Keratinocyte (primary cell): ENCODE results near the gene SLIT3. TPM values are rescaled to one million over a fixed set of nuclear protein-coding genes. Genes with fewer than 3 reads are reported as not detected.

Experiments
- DNase-seq: peaks from one replicate; pipeline ENCODE4 v3.0.0-alpha.2; 2011; ENCODE audit warnings: low read depth, missing footprints, low spot score
- FAIRE-seq: peaks from 2 replicates; lab custom pipeline; 2011; peaks lifted over from hg19 to GRCh38; lab: Jason Lieb, UNC
- H2AFZ ChIP-seq: 2 replicates; pipeline ENCODE4 v1.6.0; 2012; ENCODE audit warnings: low read length, control low read depth, inconsistent platforms; ENCODE audit not compliant: control insufficient read depth
- H3K27ac ChIP-seq: 2 replicates; pipeline ENCODE4 v1.5.1; 2011; ENCODE audit warnings: low read length; ENCODE audit not compliant: control insufficient read depth, insufficient read depth
- H3K27me3 ChIP-seq: 3 replicates; pipeline ENCODE4 v1.6.0; 2011; ENCODE audit warnings: low read length; ENCODE audit not compliant: control insufficient read depth, insufficient read depth; ENCODE audit errors: extremely low read depth
- H3K36me3 ChIP-seq, 2 experiments: 2 replicates in 1 of 2; 3 replicates in 1 of 2; pipeline ENCODE4 v1.5.1; 2011; ENCODE audit warnings: low read length in 2 of 2, mild to moderate bottlenecking in 1 of 2; ENCODE audit not compliant: control insufficient read depth in 2 of 2, insufficient read depth in 2 of 2; ENCODE audit errors: extremely low read depth in 1 of 2
- H3K4me1 ChIP-seq: 3 replicates; pipeline ENCODE4 v1.5.1; 2011; ENCODE audit warnings: low read length; ENCODE audit not compliant: control insufficient read depth, insufficient read depth; ENCODE audit errors: extremely low read depth
- H3K4me2 ChIP-seq: 3 replicates; pipeline ENCODE4 v1.6.0; 2011; ENCODE audit warnings: low read depth, low read length; ENCODE audit not compliant: control insufficient read depth, insufficient read depth; ENCODE audit errors: extremely low read depth
- H3K4me3 ChIP-seq, 3 experiments: fragments of 200-600 bp in 1 of 3; sonication (generic) in 1 of 3; 2 replicates in 2 of 3; 3 replicates in 1 of 3; pipeline ENCODE4 v1.5.1; 2011 to 2016; ENCODE audit warnings: low read length in 3 of 3, mild to moderate bottlenecking in 3 of 3, control low read depth in 2 of 3, inconsistent platforms in 1 of 3, low read depth in 1 of 3, mixed read lengths in 1 of 3, mixed run types in 1 of 3, moderate library complexity in 1 of 3; ENCODE audit not compliant: control insufficient read depth in 2 of 3, insufficient read depth in 2 of 3; ENCODE audit errors: extremely low read depth in 1 of 3
- H3K79me2 ChIP-seq: 2 replicates; pipeline ENCODE4 v1.6.0; 2012; ENCODE audit warnings: low read length; ENCODE audit not compliant: control insufficient read depth, insufficient read depth
- H3K9ac ChIP-seq: 3 replicates; pipeline ENCODE4 v1.6.0; 2011; ENCODE audit warnings: low read length; ENCODE audit not compliant: control insufficient read depth, insufficient read depth; ENCODE audit errors: extremely low read depth
- H3K9me1 ChIP-seq: 3 replicates; pipeline ENCODE4 v1.6.0; 2011; ENCODE audit warnings: low read length; ENCODE audit not compliant: control insufficient read depth, insufficient read depth; ENCODE audit errors: extremely low read depth
- H3K9me3 ChIP-seq: 2 replicates; pipeline ENCODE4 v1.5.1; 2012; ENCODE audit warnings: low read depth, low read length; ENCODE audit not compliant: control insufficient read depth
- H4K20me1 ChIP-seq: 3 replicates; pipeline ENCODE4 v1.6.0; 2011; ENCODE audit warnings: low read length; ENCODE audit not compliant: control insufficient read depth, insufficient read depth; ENCODE audit errors: extremely low read depth
- CTCF ChIP-seq, 3 experiments: IDR thresholded peaks in 1 of 3; conservative IDR thresholded peaks in 1 of 3; optimal IDR thresholded peaks in 1 of 3; 2 replicates in 2 of 3; 3 replicates in 1 of 3; pipeline versions ENCODE3 to v1.5.1; 2011; ENCODE audit warnings: low read length in 3 of 3, mild to moderate bottlenecking in 3 of 3, moderate library complexity in 2 of 3, control low read depth in 1 of 3, inconsistent platforms in 1 of 3; ENCODE audit not compliant: insufficient read depth in 2 of 3; ENCODE audit errors: extremely low read depth in 1 of 3
- EZH2 ChIP-seq: IDR thresholded peaks from one replicate; pipeline ENCODE4 v1.6.1; 2012; ENCODE audit warnings: inconsistent platforms, mild to moderate bottlenecking, low read length, moderate library complexity
- dilution Hi-C: fragments of 300-500 bp; cut with MboI; formaldehyde crosslinking; loops from one replicate; pipeline ENCODE4 v1.7.0; 2020; ENCODE audit warnings: low sequenced_read_pairs; ENCODE audit not compliant: extremely low pct_ligation_motif_present
- polyA plus RNA-seq, 5 experiments: library from polyadenylated mRNA; depleted of rRNA in 3 of 5; stranded (reverse) in 3 of 5; stranded (forward) in 1 of 5; unstranded in 1 of 5; fragments of >200 nt; gene quantifications; 1 replicate in 1 of 5; 2 replicates in 3 of 5; 3 replicates in 1 of 5; pipeline versions ENCODE4 v1.2.1 to v1.2.3, GENCODE V29; 2011 to 2012; ENCODE audit warnings: missing spikeins in 2 of 5, low read depth in 1 of 5, low replicate concordance in 1 of 5

Gene SLIT3
- polyA plus RNA-seq, 1 donor (not counting 4 experiments of a cell fraction or from before 2014, with no cell fraction given) = 2.4 TPM

DNA sequence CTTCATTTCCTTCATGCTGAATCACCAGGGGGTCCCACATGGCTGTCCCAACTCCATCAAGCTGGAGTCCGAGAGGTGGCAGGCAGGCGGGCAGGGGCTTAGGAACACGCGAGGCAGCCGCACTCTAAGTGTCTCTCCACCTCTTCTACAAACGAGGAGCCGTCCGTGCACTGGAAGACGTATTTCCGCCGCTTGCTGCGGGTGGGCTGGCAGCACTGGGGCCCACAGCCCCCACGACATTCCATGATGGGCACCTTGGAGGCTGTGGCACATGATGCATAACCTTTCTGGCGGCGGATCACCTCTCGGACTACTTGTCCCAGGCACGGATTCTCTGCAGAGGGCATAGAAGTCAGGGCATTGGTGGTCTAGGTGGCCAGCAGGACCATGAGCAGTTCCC, 634.6 kb downstream of the SLIT3 start:
- Histone ChIP-seq H3K9me3 (no peaks in the 10 kb centered on the region), H3K9ac (no peak overlapping the region), H3K36me3 (no peaks in the 10 kb centered on the region), H3K79me2 (no peaks in the 10 kb centered on the region), H3K9me1 (no peaks in the 10 kb centered on the region), H3K27ac (no peak overlapping the region), H3K4me1 (no peaks in the 10 kb centered on the region), H3K4me3 (no peak overlapping the region), H3K4me2 (no peak overlapping the region), H2AFZ (no peak overlapping the region), H3K27me3 (no peaks in the 10 kb centered on the region), H4K20me1 (no peaks in the 10 kb centered on the region)
- TF ChIP-seq EZH2 (no peak), CTCF (optimal IDR thresholded peaks at IDR 0.05 in 1 of 3, IDR thresholded peaks at IDR 0.05 in 1 of 3, conservative IDR thresholded peaks at IDR 0.05 in 1 of 3; ENCODE audit: extremely low read depth in 1 of 3, insufficient read depth in 2 of 3, low read length in 3 of 3) (no peak)
- dilution Hi-C loops = no loop called here
- no peak for FAIRE-seq
- no peak for DNase-seq

DNA sequence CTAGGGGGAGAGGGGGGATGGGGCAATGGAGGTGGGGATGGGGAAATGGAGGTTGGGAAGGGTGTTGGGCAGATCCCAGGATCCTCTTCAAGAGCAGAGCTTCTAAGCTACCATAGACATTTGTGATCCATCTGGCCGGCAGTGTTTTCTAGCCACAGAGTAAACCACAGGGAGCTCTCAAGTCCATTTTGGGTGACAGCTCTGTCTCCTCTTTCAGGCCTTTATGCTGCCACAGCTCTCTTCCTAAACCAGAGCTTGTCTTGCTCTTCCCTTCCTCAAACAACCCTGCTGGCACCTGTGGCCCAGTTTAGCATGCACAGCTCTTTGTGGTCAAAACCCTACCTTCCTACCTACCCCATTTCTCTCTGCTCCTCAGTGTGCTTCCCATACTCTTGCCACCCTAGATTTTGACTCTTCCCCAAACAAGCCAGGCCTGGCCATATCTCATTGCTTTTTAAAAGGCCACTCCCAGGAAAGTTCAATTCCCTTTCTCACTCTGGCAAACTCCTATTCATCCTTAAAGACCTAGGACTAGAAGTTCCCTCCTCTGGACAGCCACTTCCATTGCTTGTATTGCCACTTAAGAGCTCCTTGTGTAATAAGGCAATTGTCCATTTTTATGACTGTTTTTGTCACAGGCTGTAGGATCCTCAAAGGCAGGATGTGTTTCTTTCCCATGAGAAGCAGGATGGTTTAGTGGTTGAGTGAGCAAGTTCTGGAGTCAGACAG, 637.5 kb downstream of the SLIT3 start:
- H2AFZ ChIP-seq = no peak overlapping the region
- no peak overlapping the region for H3K9ac ChIP-seq
- no peak overlapping the region for H3K27ac ChIP-seq
- TF ChIP-seq CTCF (optimal IDR thresholded peaks at IDR 0.05 in 1 of 3, IDR thresholded peaks at IDR 0.05 in 1 of 3, conservative IDR thresholded peaks at IDR 0.05 in 1 of 3; ENCODE audit: extremely low read depth in 1 of 3, insufficient read depth in 2 of 3, low read length in 3 of 3) = no peak
- no peak for TF ChIP-seq EZH2
- H3K4me2 ChIP-seq = no peak overlapping the region
- dilution Hi-C loops = no loop called here
- H3K4me1 ChIP-seq = peaks cover 8% of the 10 kb centered on the region
- no peaks in the 10 kb centered on the region for H3K9me1 ChIP-seq
- FAIRE-seq (no peak), DNase-seq (no peak)
- H3K79me2 ChIP-seq = no peaks in the 10 kb centered on the region
- no peaks in the 10 kb centered on the region for H3K36me3 ChIP-seq
- no peaks in the 10 kb centered on the region for H4K20me1 ChIP-seq
- no peak overlapping the region for H3K4me3 ChIP-seq
- H3K27me3 ChIP-seq = no peaks in the 10 kb centered on the region
- no peaks in the 10 kb centered on the region for H3K9me3 ChIP-seq
